SJSA1 (cell line): Measurements from ENCODE around the gene GZMM. TPM values are rescaled to one million over a fixed set of nuclear protein-coding genes. Genes with fewer than 3 reads are reported as not detected.
"Not testable (repeated sequence)": the region's sequence is repeated elsewhere in the genome, so short reads cannot be mapped to it uniquely, and the experiment has no call there.

ENCODE experiments used
- DNase-seq, 2 experiments: peaks; one replicate each; pipeline ENCODE4 v3.0.0-alpha.2; 2015 to 2020; ENCODE audit warnings: low spot score in 2 of 2, low read depth in 1 of 2
- H3K27ac ChIP-seq: fragments of 250-450 bp; sonication (Bioruptor Pico); 2 replicates; pipeline ENCODE4 v1.5.1; 2020; ENCODE audit warnings: mild to moderate bottlenecking, moderate library complexity
- H3K27me3 ChIP-seq: fragments of 250-450 bp; sonication (Bioruptor Pico); replicated peaks from 2 replicates; pipeline ENCODE4 v1.5.1; 2020; ENCODE audit warnings: mild to moderate bottlenecking, moderate library complexity
- H3K36me3 ChIP-seq: fragments of 250-450 bp; sonication (Bioruptor Pico); 2 replicates; pipeline ENCODE4 v1.5.1; 2020; ENCODE audit warnings: mild to moderate bottlenecking
- H3K4me1 ChIP-seq: fragments of 250-450 bp; sonication (Bioruptor Pico); replicated peaks from 2 replicates; pipeline ENCODE4 v1.6.1; 2021; ENCODE audit warnings: mild to moderate bottlenecking
- H3K4me3 ChIP-seq: fragments of 250-450 bp; sonication (Bioruptor Pico); 2 replicates; pipeline ENCODE4 v1.5.1; 2020; ENCODE audit warnings: mild to moderate bottlenecking
- H3K9me3 ChIP-seq: fragments of 250-450 bp; sonication (Bioruptor Pico); replicated peaks from 2 replicates; pipeline ENCODE4 v1.5.1; 2020; ENCODE audit warnings: mild to moderate bottlenecking
- total RNA-seq: library from RNA; depleted of rRNA; stranded (reverse); fragments of >200 nt; shearing (Covaris generic); gene quantifications from 2 replicates; pipeline ENCODE4 v1.2.3, GENCODE V29; 2014

Gene GZMM
- total RNA-seq, 1 experiment from 2014 or later = not detected

DNA sequence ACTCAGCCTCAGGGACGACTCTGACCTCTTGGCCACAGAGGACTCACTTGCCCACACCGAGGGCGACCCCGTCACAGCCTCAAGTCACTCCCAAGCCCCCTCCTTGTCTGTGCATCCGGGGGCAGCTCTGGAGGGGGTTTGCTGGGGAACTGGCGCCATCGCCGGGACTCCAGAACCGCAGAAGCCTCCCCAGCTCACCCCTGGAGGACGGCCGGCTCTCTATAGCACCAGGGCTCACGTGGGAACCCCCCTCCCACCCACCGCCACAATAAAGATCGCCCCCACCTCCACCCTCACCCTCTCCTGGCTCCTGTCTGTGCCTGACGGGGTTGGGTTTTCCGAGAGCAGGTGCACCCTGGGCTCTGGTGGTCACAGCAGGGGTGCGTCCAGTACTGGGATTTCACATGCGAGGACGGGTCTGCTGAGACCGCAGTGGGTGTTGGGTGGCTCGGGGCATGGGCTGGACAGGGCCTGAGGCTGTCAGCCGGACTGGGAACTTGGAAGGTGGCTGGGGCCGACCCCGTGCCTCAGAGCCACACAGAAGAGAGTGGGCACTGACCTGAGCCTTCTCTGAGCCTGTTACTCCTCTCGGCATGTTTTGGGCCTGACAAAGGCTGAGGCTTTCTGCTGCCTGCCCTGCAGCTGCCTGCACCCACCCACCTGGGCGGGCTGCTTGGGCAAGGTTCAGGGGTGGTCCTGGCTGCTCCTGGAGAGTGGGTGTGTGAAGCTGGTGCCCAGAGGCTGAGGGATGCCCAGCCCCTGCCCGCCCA lies 39.5 kb downstream of the GZMM start:
- H3K27ac ChIP-seq = no peak overlapping the region

DNA sequence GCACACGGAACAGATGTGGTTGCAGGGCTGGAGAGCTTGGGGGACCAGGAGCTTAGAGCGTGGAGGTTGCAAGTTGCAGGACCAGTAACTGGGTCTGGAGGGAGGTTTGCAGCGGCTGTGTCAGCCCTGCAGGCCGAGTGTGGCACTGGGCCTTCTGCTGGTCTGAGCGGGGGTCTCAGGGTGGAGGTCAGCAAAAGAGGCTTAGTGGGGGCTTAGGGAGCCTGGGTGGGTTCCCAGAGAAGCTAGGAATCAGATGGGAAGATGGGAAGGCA lies 40.1 kb downstream of the GZMM start:
- H3K4me1 ChIP-seq = peaks cover 33% of the 10 kb centered on the region
- H3K27me3 ChIP-seq = no peaks in the 10 kb centered on the region; the same call in 1 of the 2 replicates
- H3K9me3 ChIP-seq = no peaks in the 10 kb centered on the region
- no peak overlapping the region for H3K27ac ChIP-seq
- H3K36me3 ChIP-seq = peaks cover 48% of the 10 kb centered on the region
- no peak for DNase-seq
- H3K4me3 ChIP-seq = no peak overlapping the region

More for the DNA sequence above, 39.5 kb downstream of the GZMM start:
- Histone ChIP-seq H3K4me3 (no peak overlapping the region), H3K4me1 (peaks cover 27% of the 10 kb centered on the region), H3K9me3 (no peaks in the 10 kb centered on the region), H3K27me3 (no peaks in the 10 kb centered on the region), H3K36me3 (peaks cover 50% of the 10 kb centered on the region)
- no peak for DNase-seq

DNA sequence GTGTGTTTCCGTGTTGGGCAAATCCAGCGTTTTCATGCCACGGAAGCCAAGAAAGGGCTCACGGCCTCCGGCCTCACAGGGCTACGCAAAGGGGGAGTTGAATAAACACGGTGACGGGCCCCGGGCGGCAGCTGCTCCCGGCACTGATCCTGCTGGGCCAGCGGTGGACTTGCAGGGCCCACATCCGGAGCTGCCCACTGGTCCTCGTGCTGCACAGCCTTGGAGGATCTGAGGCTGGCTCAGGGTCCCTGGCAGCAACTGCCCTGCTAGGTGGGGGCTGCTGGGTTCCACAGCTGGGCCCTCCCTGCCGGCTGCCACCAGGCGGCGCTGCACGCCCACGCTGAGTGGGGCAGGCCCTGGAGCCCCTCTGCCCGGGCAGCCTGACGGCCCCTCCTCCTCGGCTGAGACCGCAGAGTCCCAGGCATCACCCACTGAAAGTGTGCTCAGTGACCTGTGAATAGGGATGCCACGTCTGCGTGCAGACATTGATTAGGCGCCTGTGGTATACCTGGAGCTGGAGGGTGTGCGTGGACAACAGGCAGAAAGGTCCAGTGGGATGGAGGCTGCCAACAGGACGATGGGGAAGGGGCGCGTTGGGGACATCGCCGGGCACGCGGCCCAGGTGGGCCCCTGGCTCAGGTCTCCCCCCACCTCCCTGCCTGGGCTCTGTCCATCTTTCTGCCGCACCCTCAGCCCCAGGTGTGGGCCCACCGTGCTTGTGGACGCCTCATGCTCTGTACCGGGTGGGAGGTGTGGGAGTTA lies 40.6 kb downstream of the GZMM start:
- H3K36me3 ChIP-seq = peaks cover 43% of the 10 kb centered on the region
- peaks cover 38% of the 10 kb centered on the region for H3K4me1 ChIP-seq
- DNase-seq = peak; percentile 57 to 68
- no peak overlapping the region for H3K27ac ChIP-seq
- H3K9me3 ChIP-seq = no peaks in the 10 kb centered on the region
- peaks cover 4% of the 10 kb centered on the region for H3K27me3 ChIP-seq
- H3K4me3 ChIP-seq = no peak overlapping the region

DNA sequence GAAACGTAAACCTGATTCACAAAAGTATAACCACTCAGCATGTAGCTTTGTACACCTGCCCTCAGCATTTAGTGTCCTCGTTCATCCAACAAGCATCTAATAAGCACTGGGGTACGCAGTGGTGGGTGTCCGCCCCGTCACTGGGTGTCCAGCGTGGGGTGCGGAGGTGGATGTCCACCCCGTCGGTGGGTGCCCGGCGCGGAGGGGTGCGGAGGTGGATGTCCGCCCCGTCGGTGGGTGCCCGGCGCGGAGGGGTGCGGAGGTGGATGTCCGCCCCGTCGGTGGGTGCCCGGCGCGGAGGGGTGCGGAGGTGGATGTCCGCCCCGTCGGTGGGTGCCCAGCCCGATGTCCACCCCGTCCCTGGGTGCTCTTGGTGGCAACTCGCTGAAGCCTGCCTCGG lies 41.3 kb downstream of the GZMM start:
- H3K27ac ChIP-seq, H3K4me3 ChIP-seq, DNase-seq, H3K9me3 ChIP-seq, H3K27me3 ChIP-seq: not testable (repeated sequence)
- peaks cover 39% of the 10 kb centered on the region for H3K4me1 ChIP-seq
- H3K36me3 ChIP-seq = peaks cover 36% of the 10 kb centered on the region

DNA sequence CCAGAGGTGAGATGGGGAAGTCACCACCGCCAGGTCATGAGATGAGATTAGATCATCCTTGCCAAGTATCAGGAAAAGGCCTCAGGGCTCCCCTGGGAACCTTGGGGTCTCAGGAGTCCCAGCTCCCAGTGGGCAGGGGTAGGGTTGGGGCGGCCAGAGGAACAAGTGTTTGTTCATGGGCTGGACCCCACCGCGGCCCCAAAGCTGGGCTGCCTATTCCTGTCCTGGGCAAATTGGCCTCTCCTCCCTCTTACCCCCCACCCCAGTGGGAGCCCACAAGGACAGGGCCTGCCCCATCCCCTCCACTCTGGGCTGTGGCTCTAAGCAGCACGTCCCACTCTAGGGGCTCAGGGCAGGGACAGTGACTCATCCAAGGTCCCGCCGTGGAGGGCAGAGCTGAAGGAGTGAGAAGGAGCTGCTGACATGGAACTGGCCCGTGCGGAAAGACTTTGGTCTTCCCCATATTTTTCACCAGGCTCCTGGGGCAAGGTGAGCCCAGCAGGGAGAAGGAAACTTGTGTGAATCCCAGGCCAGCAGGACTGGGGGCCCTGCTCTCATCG lies 41.8 kb downstream of the GZMM start:
- no peak overlapping the region for H3K4me3 ChIP-seq
- peaks cover 9% of the 10 kb centered on the region for H3K27me3 ChIP-seq
- H3K4me1 ChIP-seq = peaks cover 44% of the 10 kb centered on the region
- DNase-seq = no peak
- no peaks in the 10 kb centered on the region; the same call in 1 of the 2 replicates for H3K9me3 ChIP-seq
- H3K36me3 ChIP-seq = peaks cover 32% of the 10 kb centered on the region
- H3K27ac ChIP-seq = no peak overlapping the region

DNA sequence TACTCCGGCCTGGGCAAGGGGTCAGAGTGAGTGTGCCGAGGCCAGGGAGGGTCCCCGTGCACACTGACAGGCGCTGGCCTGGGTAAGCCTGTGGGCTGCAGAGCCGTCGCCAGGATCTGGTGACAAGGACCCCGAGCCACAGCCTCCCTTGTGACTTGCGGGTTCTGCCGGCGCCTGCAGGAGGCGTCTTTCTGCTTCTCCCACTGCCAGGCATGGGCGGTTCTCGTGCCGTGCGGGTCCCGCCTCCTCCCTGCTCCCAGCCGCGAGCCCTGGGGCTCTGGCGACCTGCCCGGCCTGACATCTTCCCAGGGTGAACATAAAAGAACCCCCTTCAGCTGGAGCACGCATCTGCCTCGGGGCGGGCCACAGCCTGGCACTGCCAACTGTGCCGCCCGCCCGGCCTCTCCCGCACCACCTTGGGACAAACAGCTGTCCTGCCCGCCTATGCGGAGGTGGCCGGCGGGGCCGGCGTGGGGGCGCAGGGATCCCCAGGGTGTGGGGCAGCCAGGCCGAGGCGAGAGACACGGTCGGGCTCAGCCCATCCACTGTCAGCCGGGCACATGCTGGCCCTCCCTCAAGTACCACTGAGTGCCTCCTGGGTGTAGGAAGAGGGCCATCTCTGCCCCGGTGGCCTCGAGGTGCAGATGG lies 44.4 kb downstream of the GZMM start:
- peak; percentile 93 to 95 for DNase-seq
- peaks cover 47% of the 10 kb centered on the region for H3K4me1 ChIP-seq
- no peak overlapping the region for H3K4me3 ChIP-seq
- no peak overlapping the region for H3K27ac ChIP-seq
- peaks cover 21% of the 10 kb centered on the region for H3K27me3 ChIP-seq
- H3K9me3 ChIP-seq = peaks cover 3% of the 10 kb centered on the region; the same call in 1 of the 2 replicates
- H3K36me3 ChIP-seq = peaks cover 14% of the 10 kb centered on the region

DNA sequence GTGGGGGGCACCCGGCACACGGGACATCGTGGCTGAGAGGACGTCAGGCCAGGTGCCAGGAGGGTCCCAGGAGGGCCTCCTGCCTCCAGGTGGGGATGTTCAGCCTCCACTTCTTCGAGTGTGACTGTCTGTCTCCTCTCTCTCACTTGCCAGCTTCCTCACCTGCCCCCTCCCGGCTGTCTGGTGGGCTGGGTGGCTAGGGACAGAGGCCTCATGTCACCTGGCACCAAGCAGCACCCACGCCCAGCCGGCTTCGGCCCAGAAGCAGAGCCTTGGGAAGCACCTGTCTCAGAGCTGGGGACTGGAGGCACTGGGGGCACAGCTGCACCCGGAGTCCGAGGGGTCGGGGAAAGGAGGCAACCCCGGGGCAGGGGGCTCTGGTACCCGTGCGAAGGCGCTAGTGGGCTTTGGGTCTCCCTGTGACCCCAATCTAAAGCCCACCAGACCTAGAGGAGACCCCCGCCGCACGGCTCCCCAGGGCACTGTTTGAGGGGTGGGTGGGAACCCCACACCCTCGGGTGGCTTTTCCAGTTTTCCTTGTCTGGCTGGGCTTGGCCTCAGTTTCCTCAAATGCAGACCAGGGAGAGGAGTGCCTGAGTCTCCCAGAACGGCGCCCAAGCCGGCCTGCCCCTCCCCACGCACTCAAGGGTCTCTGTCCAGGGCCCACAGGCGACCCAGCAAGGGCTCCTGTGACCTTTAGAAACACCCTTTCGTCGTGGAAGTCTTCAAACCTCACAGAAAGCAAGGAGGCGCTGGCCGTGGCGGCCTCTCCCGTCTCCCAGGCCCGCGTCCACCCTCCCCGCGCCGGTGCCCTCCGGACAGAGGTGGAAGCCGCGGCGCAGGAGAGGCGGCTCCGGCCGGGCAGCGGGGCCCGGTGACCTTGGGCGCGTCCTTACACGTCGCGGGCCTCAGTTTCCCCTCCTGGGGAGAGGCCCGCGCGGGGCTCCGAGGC lies 45.2 kb downstream of the GZMM start:
- Histone ChIP-seq H3K4me1 (peaks cover 47% of the 10 kb centered on the region), H3K4me3 (no peak overlapping the region), H3K36me3 (peaks cover 6% of the 10 kb centered on the region), H3K27me3 (peaks cover 21% of the 10 kb centered on the region), H3K9me3 (peaks cover 3% of the 10 kb centered on the region; the same call in 1 of the 2 replicates), H3K27ac (no peak overlapping the region)
- no peak for DNase-seq

DNA sequence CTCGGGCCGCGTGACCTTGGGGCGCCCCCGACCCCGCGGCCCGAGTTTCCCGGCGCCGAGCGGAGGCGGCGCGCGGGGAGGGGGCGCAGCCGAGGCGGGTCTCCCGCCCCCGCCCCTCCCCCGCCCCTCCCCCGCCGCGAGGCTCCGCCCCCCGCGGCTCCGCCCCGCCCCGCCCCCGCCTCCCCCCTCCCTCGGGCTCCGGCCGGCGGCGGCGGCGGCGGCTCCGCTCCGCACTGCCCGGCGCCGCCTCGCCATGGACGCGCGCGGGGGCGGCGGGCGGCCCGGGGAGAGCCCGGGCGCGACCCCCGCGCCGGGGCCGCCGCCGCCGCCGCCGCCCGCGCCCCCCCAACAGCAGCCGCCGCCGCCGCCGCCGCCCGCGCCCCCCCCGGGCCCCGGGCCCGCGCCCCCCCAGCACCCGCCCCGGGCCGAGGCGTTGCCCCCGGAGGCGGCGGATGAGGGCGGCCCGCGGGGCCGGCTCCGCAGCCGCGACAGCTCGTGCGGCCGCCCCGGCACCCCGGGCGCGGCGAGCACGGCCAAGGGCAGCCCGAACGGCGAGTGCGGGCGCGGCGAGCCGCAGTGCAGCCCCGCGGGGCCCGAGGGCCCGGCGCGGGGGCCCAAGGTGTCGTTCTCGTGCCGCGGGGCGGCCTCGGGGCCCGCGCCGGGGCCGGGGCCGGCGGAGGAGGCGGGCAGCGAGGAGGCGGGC lies 46.0 kb downstream of the GZMM start, which contains the start of gene HCN2:
Gene HCN2, plus strand, starts transcription at position 189 of the 703 bp plus-strand sequence. Its CDS starts 65 bp downstream, at position 254.
- H3K27ac ChIP-seq = no peak within 1 kb of the TSS
- no peaks in the 10 kb centered on the region; the same call in 1 of the 2 replicates for H3K36me3 ChIP-seq

DNA sequence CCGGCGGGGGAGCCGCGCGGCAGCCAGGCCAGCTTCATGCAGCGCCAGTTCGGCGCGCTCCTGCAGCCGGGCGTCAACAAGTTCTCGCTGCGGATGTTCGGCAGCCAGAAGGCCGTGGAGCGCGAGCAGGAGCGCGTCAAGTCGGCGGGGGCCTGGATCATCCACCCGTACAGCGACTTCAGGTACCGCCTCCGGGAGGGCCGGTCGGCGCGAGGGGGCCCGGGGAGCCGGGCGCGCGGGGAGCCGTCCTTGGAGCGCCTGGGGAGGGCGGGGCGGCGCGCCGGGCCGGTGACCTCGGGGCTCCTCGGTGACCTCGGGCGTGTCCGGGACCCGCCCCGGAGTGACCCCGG lies 46.5 kb downstream of the GZMM start:
- DNase-seq = no peak
- Histone ChIP-seq H3K27me3 (peaks cover 21% of the 10 kb centered on the region), H3K4me1 (peaks cover 47% of the 10 kb centered on the region), H3K9me3 (peaks cover 3% of the 10 kb centered on the region; the same call in 1 of the 2 replicates), H3K27ac (no peak overlapping the region), H3K36me3 (no peaks in the 10 kb centered on the region), H3K4me3 (peak overlapping the region; percentile 33)

More for the DNA sequence above, 46.0 kb downstream of the GZMM start, which contains the start of gene HCN2:
- Histone ChIP-seq H3K27me3 (peaks cover 21% of the 10 kb centered on the region), H3K4me3 (peak within 1 kb of the TSS; percentile 33), H3K9me3 (peaks cover 3% of the 10 kb centered on the region; the same call in 1 of the 2 replicates), H3K4me1 (peaks cover 47% of the 10 kb centered on the region)
- no peak for DNase-seq

DNA sequence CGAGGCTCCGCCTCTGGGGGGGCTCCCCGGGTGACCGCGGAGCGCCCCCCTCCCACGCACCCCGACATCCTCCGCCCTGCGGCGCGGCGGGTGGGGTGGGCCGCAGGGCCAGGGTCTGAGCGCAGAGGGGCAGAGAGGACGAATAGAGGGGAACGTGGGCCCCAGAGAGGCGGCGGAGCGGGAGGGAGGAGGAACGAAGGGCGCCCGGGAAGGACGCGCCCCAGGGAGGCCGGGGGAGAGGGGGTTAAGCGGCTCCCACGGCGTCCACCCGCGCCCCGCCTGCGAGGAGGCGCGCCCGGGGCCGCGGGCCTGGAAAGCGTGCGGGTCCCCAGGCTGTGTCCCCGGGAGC lies 46.9 kb downstream of the GZMM start:
- no peaks in the 10 kb centered on the region for H3K36me3 ChIP-seq
- H3K9me3 ChIP-seq = peaks cover 3% of the 10 kb centered on the region; the same call in 1 of the 2 replicates
- H3K4me3 ChIP-seq = peak overlapping the region; percentile 33
- no peak for DNase-seq
- H3K27ac ChIP-seq = no peak overlapping the region
- peaks cover 21% of the 10 kb centered on the region for H3K27me3 ChIP-seq
- peaks cover 44% of the 10 kb centered on the region for H3K4me1 ChIP-seq

DNA sequence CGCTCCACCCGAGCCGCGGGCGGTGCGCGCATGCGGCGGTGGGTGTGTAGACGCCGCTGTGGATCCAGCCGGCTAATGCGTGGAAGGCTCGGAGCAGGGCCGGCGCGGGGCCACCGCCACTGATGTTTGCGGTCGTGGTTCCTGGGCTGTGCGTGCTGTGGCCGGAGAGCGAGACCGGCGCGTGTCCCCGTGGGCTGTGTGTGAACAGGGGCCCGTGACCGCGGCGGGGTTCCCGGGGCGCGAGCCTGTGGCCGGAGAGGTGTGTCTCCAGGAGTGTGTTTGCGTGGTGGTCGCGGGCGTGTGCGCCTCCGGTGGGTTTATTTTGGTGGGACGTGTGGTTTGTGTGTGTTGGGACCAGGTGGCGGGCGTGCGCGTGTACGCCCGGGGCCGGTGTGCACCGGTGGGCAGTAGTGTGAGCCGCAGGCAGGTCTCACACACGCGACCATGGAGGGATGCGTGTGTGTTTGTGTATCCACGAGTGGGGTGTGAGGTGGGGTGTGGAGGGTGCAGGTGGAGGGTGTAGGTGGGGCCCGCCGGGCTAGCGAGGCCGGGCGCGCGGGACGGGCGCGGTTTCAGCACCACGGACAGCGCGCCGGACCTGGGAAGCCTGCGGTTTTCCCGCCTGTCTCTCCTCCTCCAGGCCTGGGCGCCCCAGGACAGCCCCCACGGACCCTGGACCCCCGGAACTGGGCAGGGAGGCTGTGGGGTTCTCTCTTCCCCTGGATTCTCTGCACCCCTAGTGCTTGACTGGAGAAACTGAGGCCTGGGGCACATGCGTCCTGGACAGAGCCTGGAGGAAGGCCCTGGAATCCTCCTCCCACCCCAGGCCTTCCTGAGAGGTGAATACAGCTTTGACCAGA lies 47.5 kb downstream of the GZMM start:
- Histone ChIP-seq H3K4me3 (peak overlapping the region; percentile 33; the same call in 1 of the 2 replicates), H3K9me3 (peaks cover 3% of the 10 kb centered on the region; the same call in 1 of the 2 replicates), H3K4me1 (peaks cover 42% of the 10 kb centered on the region), H3K27ac (no peak overlapping the region), H3K36me3 (no peaks in the 10 kb centered on the region), H3K27me3 (peaks cover 21% of the 10 kb centered on the region)
- no peak for DNase-seq
